Heart left ventricle (tissue), 16 donors: ENCODE measurements around the gene GNAT2. TPM values are rescaled to one million over a fixed set of nuclear protein-coding genes. Genes with fewer than 3 reads are reported as not detected.

Experiments
- ATAC-seq, 4 donors: fragments of 200-7000 bp; cut with Tn5 transposase; one replicate each; pipeline ENCODE4 v1.9.1; 2020 to 2022; ENCODE audit warnings: moderate library complexity in 4 of 4, mild to moderate bottlenecking in 3 of 4, moderate number of reproducible peaks in 1 of 4
- DNase-seq, 5 donors: peaks; one replicate each; pipeline ENCODE4 v3.0.0-alpha.2; 2020
- H3K27ac ChIP-seq, 12 donors: fragments of 200-600 bp; sonication (generic) in 4 of 12; one replicate each; pipeline versions ENCODE4 v1.5.0 to v1.8.0; 2016 to 2022; ENCODE audit warnings: mild to moderate bottlenecking in 2 of 12
- H3K27me3 ChIP-seq, 9 donors: fragments of 200-600 bp; sonication (generic) in 2 of 9; one replicate each; pipeline versions ENCODE4 v1.5.1 to v1.8.0; 2016 to 2022; ENCODE audit warnings: mild to moderate bottlenecking in 3 of 9
- H3K36me3 ChIP-seq, 9 donors: fragments of 200-600 bp; sonication (generic) in 2 of 9; one replicate each; pipeline versions ENCODE4 v1.5.0 to v1.8.0; 2018 to 2022; ENCODE audit warnings: mild to moderate bottlenecking in 2 of 9
- H3K4me1 ChIP-seq, 12 donors: fragments of 200-600 bp; sonication (generic) in 4 of 12; one replicate each; pipeline versions ENCODE4 v1.5.0 to v1.8.0; 2016 to 2022; ENCODE audit warnings: mild to moderate bottlenecking in 3 of 12
- H3K4me3 ChIP-seq, 12 donors: fragments of 200-600 bp; sonication (generic) in 4 of 12; one replicate each; pipeline versions ENCODE4 v1.5.0 to v1.8.0; 2017 to 2022; ENCODE audit warnings: mild to moderate bottlenecking in 9 of 12, moderate library complexity in 4 of 12
- H3K9me3 ChIP-seq, 12 donors: fragments of 200-600 bp; sonication (generic) in 4 of 12; one replicate each; pipeline versions ENCODE4 v1.5.0 to v1.8.0; 2016 to 2022; ENCODE audit warnings: mild to moderate bottlenecking in 1 of 12
- POLR2A ChIP-seq, 2 donors: fragments of 450-650 bp; IDR thresholded peaks; one replicate each; pipeline ENCODE4 v1.6.1; 2017; ENCODE audit warnings: antibody characterized with exemption in 2 of 2, mild to moderate bottlenecking in 2 of 2, moderate library complexity in 2 of 2
- WGBS, 4 donors: extraction: QIAGEN DNeasy Blood & Tissue Kit in 2 of 4; methylation state at CpG; one replicate each; pipeline versions ENCODE4 v1.1.5 to v1.1.7; 2013 to 2018; 5-methylcytosine and 5-hydroxymethylcytosine counted together
- intact Hi-C, 10 donors: fragments of 100-400 bp; cut with DNase I; formaldehyde crosslinking; loops; one replicate each; pipeline versions ENCODE4 v1.11.1 to v1.14.2; 2022
- polyA plus RNA-seq, 2 donors: library from polyadenylated mRNA; stranded (reverse); fragments of 200-250 nt; gene quantifications; one replicate each; pipeline ENCODE4 v1.2.3, GENCODE V29; 2013
- total RNA-seq, 9 donors: library from RNA; depleted of rRNA in 2 of 9; stranded (reverse); fragments of >200 nt in 2 of 9; fragmentation: NEBNext Ultra II Directional in 3 of 9; extraction: Animal tissue kit (Norgen Biotek cat#: 25700) in 3 of 9; gene quantifications; one replicate each; pipeline versions ENCODE4 v1.1.0 to v1.2.4, GENCODE V29; 2016 to 2023
- TF ChIP-seq, protein P1 (sequence below), 12 donors: fragments of 200-600 bp; sonication (generic) in 4 of 12; IDR thresholded peaks; one replicate each; pipeline versions ENCODE4 v1.5.0 to v1.8.0; 2018 to 2022; ENCODE audit warnings: antibody characterized with exemption in 12 of 12, mild to moderate bottlenecking in 5 of 12
- donor health status: ischemic (EF 13 %, LVEDD 7.1; RV severe dilation, severe dysfunction).
- donor health status: healthy with polysubstance abuse.
- donor health status: DM: no; HTN: yes; CAD: no.
- donor health status: DM: no; HTN: no; CAD: no.
- donor health status: ischemic (EF 25% LVEDD 6.9; RV normal size, moderate dysfunction).
- donor health status: ischemic (EF 25% LVEDD 5.7; RV mildly dilated, moderate dysfunction).
- donor health status: healthy.
- donor health status: DM: yes; HTN: yes; CAD: no.
- donor health status: ischemic (EF 35%, LVEDD 5.7; RV mildly dilated, moderate dysfunction).
- donor health status: nonischemic (EF 11% LVEDD 7.7; RV severe dilation, severe dysfunction).
- donor health status: DM: yes; HTN: yes; CAD: no.
- donor health status: PGD.
- donor health status: ischemic (EF 29% LVEDD 5.4; RV normal size, mild dysfunction).
- donor health status: nonischemic (EF 23%, LVEDD 6.1; RV moderate dilation, normal function).

The GNAT2 gene
- total and polyA plus RNA-seq, 11 donors: not detected

DNA sequence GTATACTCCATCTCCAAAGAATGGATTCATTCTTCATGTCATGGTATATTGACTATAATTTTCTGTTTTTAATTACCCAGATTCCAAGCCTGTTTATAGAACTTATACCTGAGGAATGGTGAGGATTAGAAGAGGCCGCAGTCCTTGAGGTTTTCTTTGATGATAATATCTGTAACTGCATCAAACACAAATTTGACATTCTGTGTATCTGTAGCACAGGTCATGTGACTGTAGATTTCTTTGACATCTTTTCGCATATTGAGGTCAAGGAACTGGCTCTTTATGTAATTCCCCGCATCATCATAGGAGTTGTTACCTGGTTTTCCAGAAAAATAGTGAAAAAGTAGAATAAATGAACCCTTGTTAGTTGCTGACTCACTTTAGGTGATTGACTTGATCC, 16.2 kb downstream of the GNAT2 start:
- WGBS, 4 donors: 94 to 99% (median 99%) methylated on average over 3 of the region's 3 CpGs
- Histone ChIP-seq H3K9me3 (no peaks in the 10 kb centered on the region), H3K36me3 (peaks cover 0 to 27% (median 6%) of the 10 kb centered on the region in 9 donors), H3K27ac (no peak overlapping the region), H3K27me3 (no peaks in the 10 kb centered on the region), H3K4me1 (peaks cover 0 to 6% (median 0%) of the 10 kb centered on the region in 12 donors), H3K4me3 (no peak overlapping the region)
- DNase-seq (no peak), ATAC-seq (no peak)
- no peak for TF ChIP-seq POLR2A (IDR thresholded peaks at IDR 0.05)
- TF ChIP-seq, protein P1, sequence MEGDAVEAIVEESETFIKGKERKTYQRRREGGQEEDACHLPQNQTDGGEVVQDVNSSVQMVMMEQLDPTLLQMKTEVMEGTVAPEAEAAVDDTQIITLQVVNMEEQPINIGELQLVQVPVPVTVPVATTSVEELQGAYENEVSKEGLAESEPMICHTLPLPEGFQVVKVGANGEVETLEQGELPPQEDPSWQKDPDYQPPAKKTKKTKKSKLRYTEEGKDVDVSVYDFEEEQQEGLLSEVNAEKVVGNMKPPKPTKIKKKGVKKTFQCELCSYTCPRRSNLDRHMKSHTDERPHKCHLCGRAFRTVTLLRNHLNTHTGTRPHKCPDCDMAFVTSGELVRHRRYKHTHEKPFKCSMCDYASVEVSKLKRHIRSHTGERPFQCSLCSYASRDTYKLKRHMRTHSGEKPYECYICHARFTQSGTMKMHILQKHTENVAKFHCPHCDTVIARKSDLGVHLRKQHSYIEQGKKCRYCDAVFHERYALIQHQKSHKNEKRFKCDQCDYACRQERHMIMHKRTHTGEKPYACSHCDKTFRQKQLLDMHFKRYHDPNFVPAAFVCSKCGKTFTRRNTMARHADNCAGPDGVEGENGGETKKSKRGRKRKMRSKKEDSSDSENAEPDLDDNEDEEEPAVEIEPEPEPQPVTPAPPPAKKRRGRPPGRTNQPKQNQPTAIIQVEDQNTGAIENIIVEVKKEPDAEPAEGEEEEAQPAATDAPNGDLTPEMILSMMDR (IDR thresholded peaks at IDR 0.05): no peak
- intact Hi-C loops: no loop called here

DNA sequence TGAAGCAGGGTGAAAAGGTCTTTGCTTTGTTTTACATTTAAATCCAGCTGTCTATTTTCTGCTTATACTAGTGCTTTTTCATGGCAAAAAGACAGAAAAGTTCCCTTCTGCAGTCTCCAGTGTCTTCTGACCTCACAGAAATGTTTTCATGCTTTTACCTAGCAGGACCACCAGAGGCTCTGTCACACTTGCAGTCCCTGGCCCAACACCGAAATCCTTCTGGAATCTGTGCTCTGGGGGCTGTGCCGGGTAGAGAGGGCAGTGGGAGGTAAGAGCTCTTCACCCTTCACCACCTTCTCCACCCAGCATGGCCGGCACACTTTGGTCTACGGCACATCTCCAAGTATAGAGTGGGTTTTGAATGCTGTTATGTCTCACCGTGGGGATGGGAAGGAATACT, 20.8 kb downstream of the GNAT2 start:
- intact Hi-C loops: no loop called here
- WGBS, 4 donors: 87 to 93% (median 88%) methylated on average over 5 of the region's 5 CpGs
- H3K36me3 ChIP-seq: peaks cover 0 to 61% (median 29%) of the 10 kb centered on the region in 9 donors

DNA sequence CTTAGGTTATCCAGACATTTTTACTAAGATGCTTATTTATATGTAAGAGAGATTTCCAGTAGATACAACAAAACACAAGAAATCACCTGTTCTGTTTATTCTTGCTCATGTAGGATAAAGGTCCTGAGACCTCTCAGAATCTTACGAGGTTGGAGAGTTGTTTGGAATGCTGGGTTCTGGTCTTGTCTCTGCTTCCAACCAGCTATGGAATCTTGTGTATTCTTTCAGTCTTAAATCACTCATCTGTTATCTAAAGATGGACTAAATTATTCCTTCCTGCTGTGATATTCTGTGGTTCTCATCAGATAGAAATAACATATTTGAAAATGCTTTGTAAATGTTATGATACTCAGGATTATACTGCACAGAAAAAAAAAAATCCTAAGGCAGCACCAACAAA, 21.3 kb downstream of the GNAT2 start:
- TF ChIP-seq POLR2A (IDR thresholded peaks at IDR 0.05): no peak
- TF ChIP-seq, protein P1 (IDR thresholded peaks at IDR 0.05): no peak
- H3K9me3 ChIP-seq: no peaks in the 10 kb centered on the region
- no peak overlapping the region for H3K27ac ChIP-seq
- DNase-seq (no peak), ATAC-seq (no peak)
- intact Hi-C loops: no loop called here
- no peaks in the 10 kb centered on the region for H3K4me1 ChIP-seq
- no peaks in the 10 kb centered on the region for H3K27me3 ChIP-seq
- H3K4me3 ChIP-seq: no peak overlapping the region
- peaks cover 0 to 64% (median 34%) of the 10 kb centered on the region in 9 donors for H3K36me3 ChIP-seq
- WGBS, 4 donors: 87 to 98% (median 92%) methylated on average over 1 of the region's 1 CpG

More for the DNA sequence above, 20.8 kb downstream of the GNAT2 start:
- no peaks in the 10 kb centered on the region for H3K4me1 ChIP-seq
- no peak overlapping the region for H3K4me3 ChIP-seq
- ATAC-seq: no peak
- no peak for TF ChIP-seq POLR2A (IDR thresholded peaks at IDR 0.05)
- TF ChIP-seq, protein P1 (IDR thresholded peaks at IDR 0.05): no peak
- no peak overlapping the region for H3K27ac ChIP-seq
- no peaks in the 10 kb centered on the region for H3K9me3 ChIP-seq
- H3K27me3 ChIP-seq: no peaks in the 10 kb centered on the region
- no peak for DNase-seq

DNA sequence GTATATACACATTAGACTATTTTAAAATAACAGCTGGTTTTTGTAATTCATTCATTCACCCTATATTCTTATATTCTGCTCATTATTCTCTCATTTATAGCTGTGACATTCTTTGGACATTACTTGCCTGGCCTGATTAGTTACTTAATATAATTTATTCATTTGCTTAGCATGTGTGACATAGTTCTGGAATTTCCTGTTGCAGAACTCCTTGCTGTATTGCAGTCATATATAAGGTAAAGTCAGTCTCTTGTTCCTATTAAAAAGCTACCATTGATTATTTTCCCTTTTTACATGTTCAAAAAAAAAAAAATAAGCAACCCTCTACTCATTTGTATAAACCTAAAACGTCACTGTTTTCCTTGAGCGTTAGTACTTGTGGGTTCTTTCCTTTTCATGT, 23.9 kb downstream of the GNAT2 start:
- H3K27ac ChIP-seq: no peak overlapping the region
- peaks cover 0 to 90% (median 60%) of the 10 kb centered on the region in 9 donors for H3K36me3 ChIP-seq
- H3K4me1 ChIP-seq: no peaks in the 10 kb centered on the region
- ATAC-seq (no peak), DNase-seq (no peak)
- H3K4me3 ChIP-seq: no peak overlapping the region
- intact Hi-C loops: no loop called here
- H3K27me3 ChIP-seq: no peaks in the 10 kb centered on the region
- TF ChIP-seq POLR2A (IDR thresholded peaks at IDR 0.05): no peak
- TF ChIP-seq, protein P1 (IDR thresholded peaks at IDR 0.05): no peak
- WGBS, 4 donors: 91 to 97% (median 93%) methylated on average over 2 of the region's 2 CpGs
- H3K9me3 ChIP-seq: no peaks in the 10 kb centered on the region
